HG03280 (cell line): ENCODE measurements around the gene NUDCD3.

Experiments used
- ATAC-seq: cut with Tn5 transposase; IDR thresholded peaks from one replicate; pipeline ENCODE4 v1.9.1; 2021; ENCODE audit warnings: mild to moderate bottlenecking, moderate library complexity; ENCODE audit not compliant: unreplicated experiment

The NUDCD3 gene

GRCh38 chr7:44482502-44483485 is 7.7 kb downstream of the NUDCD3 start:
- no peak for ATAC-seq

- no peak for ATAC-seq
Measured at GRCh38 chr7:44477938-44478337, 12.5 kb downstream of the NUDCD3 start.

- peak; percentile 79 for ATAC-seq
Measured at GRCh38 chr7:44477063-44477830, 13.2 kb downstream of the NUDCD3 start.

- no peak for ATAC-seq
Measured at GRCh38 chr7:44476313-44476712, 14.1 kb downstream of the NUDCD3 start.

- ATAC-seq, result no peak
Measured at GRCh38 chr7:44473295-44473694, 17.2 kb downstream of the NUDCD3 start.

GRCh38 chr7:44472843-44473242 is 17.6 kb downstream of the NUDCD3 start:
- no peak for ATAC-seq

- no peak for ATAC-seq
Measured at GRCh38 chr7:44471850-44472249, 18.6 kb downstream of the NUDCD3 start.

GRCh38 chr7:44471436-44471835 is 19.0 kb downstream of the NUDCD3 start:
- ATAC-seq, result no peak

GRCh38 chr7:44470628-44471245 is 19.7 kb downstream of the NUDCD3 start:
- no peak for ATAC-seq

- ATAC-seq, result no peak
Measured at GRCh38 chr7:44470135-44470479, 20.4 kb downstream of the NUDCD3 start.

GRCh38 chr7:44469461-44470134 is 20.9 kb downstream of the NUDCD3 start:
- ATAC-seq, result no peak

GRCh38 chr7:44467217-44467548 is 23.3 kb downstream of the NUDCD3 start:
- ATAC-seq, result no peak

GRCh38 chr7:44466300-44467216 is 23.9 kb downstream of the NUDCD3 start:
- ATAC-seq, result no peak

GRCh38 chr7:44465490-44465889 is 25.0 kb downstream of the NUDCD3 start:
- ATAC-seq, result no peak

- no peak for ATAC-seq
Measured at GRCh38 chr7:44463169-44463808, 27.2 kb downstream of the NUDCD3 start.

- ATAC-seq, result no peak
Measured at GRCh38 chr7:44461387-44461786, 29.1 kb downstream of the NUDCD3 start.

GRCh38 chr7:44460325-44460724 is 30.1 kb downstream of the NUDCD3 start:
- ATAC-seq, result peak; percentile 93

- ATAC-seq, result no peak
Measured at GRCh38 chr7:44455155-44455554, 35.3 kb downstream of the NUDCD3 start.

GRCh38 chr7:44454348-44454747 is 36.1 kb downstream of the NUDCD3 start:
- no peak for ATAC-seq

- ATAC-seq, result no peak
Measured at GRCh38 chr7:44451123-44451522, 39.3 kb downstream of the NUDCD3 start.
